Omental fat pad (tissue), 4 donors: ENCODE measurements around the gene RIMOC1. TPM values are rescaled to one million over a fixed set of nuclear protein-coding genes. Genes with fewer than 3 reads are reported as not detected.
A peak's percentile ranks its signal among the peaks of the same experiment; 100 is the strongest.

Experiments
- ATAC-seq: fragments of 150-250 bp; one replicate; pipeline ENCODE4 v1.9.1; 2016; ENCODE audit warnings: mild to moderate bottlenecking, moderate library complexity; ENCODE audit not compliant: low FRiP score
- DNase-seq: peaks from one replicate; pipeline ENCODE4 v3.0.0-alpha.2; 2019; ENCODE audit warnings: low spot score
- CTCF ChIP-seq, 3 donors: fragments of 450-650 bp; IDR thresholded peaks; one replicate each; pipeline ENCODE4 v1.5.1; 2016 to 2017; ENCODE audit warnings: antibody characterized with exemption in 3 of 3, mild to moderate bottlenecking in 3 of 3, moderate library complexity in 2 of 3
- total RNA-seq, 4 donors: library from RNA; depleted of rRNA; stranded (reverse); fragments of >200 nt; gene quantifications; one replicate each; pipeline ENCODE4 v1.1.0, GENCODE V29; 2016

Gene RIMOC1
- total RNA-seq, 4 donors from 2014 or later, result 13.5 to 19.4 (median 16.6) TPM

DNA sequence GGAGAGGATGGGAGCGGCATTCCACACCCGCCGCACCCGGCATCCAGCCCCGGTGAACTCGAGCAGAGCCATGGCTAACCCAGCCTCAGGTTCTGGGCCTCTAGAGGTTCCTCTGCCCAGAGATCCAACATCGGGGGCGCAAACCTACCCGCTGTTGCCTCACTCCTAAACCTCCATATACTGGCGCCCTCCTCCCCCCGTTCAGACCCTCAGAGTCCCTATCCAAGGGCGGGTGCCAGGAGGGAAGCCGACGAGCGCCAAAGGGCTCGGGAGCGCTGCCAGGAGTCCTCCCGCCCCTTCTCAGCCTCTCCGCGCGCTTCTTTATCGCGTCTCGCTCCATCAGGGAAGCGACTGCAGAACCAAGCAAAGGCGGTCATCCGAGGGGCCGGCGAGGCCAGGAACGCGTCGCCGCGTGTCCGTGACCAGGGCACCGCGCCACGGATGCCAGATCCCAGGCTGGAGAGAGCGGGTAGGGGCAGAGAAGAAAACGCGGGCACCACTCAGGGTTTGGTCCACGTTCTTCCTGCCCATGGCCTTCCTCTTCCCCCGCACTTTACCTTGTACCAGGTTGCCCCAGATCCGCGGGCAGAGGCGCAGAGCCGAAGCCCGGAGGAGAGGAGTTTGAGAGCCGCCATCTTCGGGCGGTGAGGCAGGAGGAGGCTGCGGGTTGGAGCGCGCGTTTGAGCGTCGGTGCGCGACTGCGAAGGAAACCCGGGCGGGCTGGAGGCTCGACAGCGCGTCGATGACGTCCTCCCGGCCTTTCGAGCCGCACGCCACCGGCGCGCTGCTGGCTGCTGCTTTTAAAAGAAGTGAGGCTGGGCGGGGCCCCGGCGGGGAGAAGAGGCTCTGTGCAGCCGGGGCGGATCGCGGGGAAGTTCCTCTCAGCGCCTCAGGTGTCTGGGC is 34.2 kb upstream of the RIMOC1 start, which contains the start of gene OXCT1:
OXCT1 (minus strand) TSS at position 702 of the 903 bp plus-strand sequence; CDS start at position 635, 67 bp downstream.
- ATAC-seq, result peak; percentile 92
- DNase-seq, result peak; percentile 58
- no peak for TF ChIP-seq CTCF (IDR thresholded peaks at IDR 0.05)

- ATAC-seq (no peak), DNase-seq (no peak)
- no peak for TF ChIP-seq CTCF (IDR thresholded peaks at IDR 0.05)
Measured at GRCh38 chr5:41870627-41871048, 33.5 kb upstream of the RIMOC1 start.

DNA sequence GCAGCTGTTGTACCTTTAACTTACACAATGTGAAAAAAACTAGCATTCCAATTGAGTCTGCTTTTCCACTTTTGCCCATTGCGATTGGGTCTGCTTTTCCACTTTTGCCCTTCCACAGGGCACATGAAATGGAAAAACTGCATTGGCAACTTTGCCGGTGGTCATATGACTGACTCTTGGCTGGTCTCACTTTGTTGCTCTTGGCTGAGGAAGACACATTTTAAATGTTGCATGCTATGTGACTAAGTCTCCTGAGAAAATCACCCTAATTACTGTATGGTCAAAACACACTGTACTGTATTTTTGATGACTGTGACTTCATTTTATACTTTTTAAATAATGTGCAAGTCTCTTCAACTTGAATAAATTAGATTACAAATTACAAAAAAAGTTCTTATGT is 32.3 kb upstream of the RIMOC1 start:
- ATAC-seq (no peak), DNase-seq (no peak)
- no peak for TF ChIP-seq CTCF (IDR thresholded peaks at IDR 0.05)

DNA sequence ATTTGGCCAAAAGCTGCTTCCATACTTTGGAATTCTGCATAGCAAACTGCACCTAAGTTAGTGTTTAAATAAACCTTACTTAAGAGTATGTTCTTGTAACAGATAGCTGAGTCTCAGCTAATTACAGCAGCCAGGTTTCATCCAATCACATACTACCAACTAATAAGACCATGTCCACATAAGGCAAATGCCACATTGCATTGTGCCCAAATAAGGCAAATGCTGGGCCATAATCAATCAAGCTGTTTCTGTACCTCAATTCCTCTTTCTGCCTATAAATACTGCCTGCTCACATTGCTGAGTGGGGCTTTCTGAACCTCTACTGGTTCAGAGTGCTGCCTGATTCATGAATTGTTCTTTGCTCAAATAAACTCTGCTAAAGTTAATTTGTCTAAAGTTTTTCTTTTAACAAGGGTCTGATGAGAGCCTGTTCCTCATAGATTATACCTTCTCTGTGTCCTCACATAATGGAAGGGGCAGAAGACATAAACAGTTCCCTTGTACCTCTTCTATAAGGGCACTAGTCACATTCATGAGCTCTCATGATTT is 29.6 kb upstream of the RIMOC1 start:
- no peak for TF ChIP-seq CTCF (IDR thresholded peaks at IDR 0.05)
- ATAC-seq (no peak), DNase-seq (no peak)

DNA sequence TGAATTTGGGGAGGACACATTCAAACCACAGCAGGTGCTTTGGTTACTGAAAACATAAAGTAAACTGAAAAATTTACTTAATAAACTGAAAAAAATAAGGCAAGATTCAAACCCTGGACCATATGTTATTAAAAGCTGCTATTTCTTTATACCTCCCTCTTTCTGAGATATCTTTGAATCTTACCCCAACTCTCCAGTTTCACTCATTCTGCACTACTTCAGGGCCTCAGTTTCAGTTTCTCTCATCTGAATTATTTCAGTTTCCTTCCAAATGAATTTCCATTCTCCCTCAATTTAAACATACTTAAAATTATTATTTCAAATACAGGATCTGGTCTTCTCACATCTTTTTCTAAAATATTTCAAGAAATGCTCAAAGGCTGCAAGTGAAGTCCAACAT is 29.0 kb upstream of the RIMOC1 start:
- no peak for TF ChIP-seq CTCF (IDR thresholded peaks at IDR 0.05)
- DNase-seq (no peak), ATAC-seq (no peak)

GRCh38 chr5:41876678-41877077 is 27.5 kb upstream of the RIMOC1 start:
- DNase-seq (no peak), ATAC-seq (no peak)
- TF ChIP-seq CTCF (IDR thresholded peaks at IDR 0.05), result no peak
